ENCODE measurements around the gene LILRB4.
"Not testable (repeated sequence)": the region's sequence is repeated elsewhere in the genome, so short reads cannot be mapped to it uniquely, and the experiment has no call there.

LILRB4 gene

GRCh38 chr19:54650108-54650655, 12.6 kb upstream of the LILRB4 start:
- DNase-seq (ENCODE audit: low spot score) = no peak

GRCh38 chr19:54653181-54653809, 9.5 kb upstream of the LILRB4 start:
- no peak for DNase-seq (ENCODE audit: low spot score)

- DNase-seq (ENCODE audit: low spot score) = no peak
Observed at GRCh38 chr19:54654447-54655321, 8.1 kb upstream of the LILRB4 start.

- no peak for DNase-seq (ENCODE audit: low spot score)
Observed at GRCh38 chr19:54659300-54659699, 3.5 kb upstream of the LILRB4 start.

- DNase-seq (ENCODE audit: low spot score) = no peak
Observed at GRCh38 chr19:54660306-54660705, 2.5 kb upstream of the LILRB4 start.

- DNase-seq (ENCODE audit: low spot score) = no peak
Observed at GRCh38 chr19:54660964-54661363, 1.8 kb upstream of the LILRB4 start.

GRCh38 chr19:54661846-54662481, 821 bp upstream of the LILRB4 start:
- no peak for DNase-seq (ENCODE audit: low spot score)

GRCh38 chr19:54665530-54665929, 2.7 kb downstream of the LILRB4 start:
- no peak for DNase-seq (ENCODE audit: low spot score)

- DNase-seq (ENCODE audit: low spot score) = no peak
Observed at GRCh38 chr19:54667217-54667616, 4.4 kb downstream of the LILRB4 start.

- DNase-seq (ENCODE audit: low spot score) = no peak
Observed at GRCh38 chr19:54668353-54668752, 5.6 kb downstream of the LILRB4 start.

GRCh38 chr19:54670576-54671357, 8.0 kb downstream of the LILRB4 start:
- no peak for DNase-seq (ENCODE audit: low spot score)

GRCh38 chr19:54673222-54673621, 10.4 kb downstream of the LILRB4 start:
- DNase-seq (ENCODE audit: low spot score) = no peak

- no peak for DNase-seq (ENCODE audit: low spot score)
Observed at GRCh38 chr19:54674021-54674617, 11.3 kb downstream of the LILRB4 start.

GRCh38 chr19:54676210-54676834, 13.5 kb downstream of the LILRB4 start:
- not testable (repeated sequence) for DNase-seq (ENCODE audit: low spot score)

- no peak for DNase-seq (ENCODE audit: low spot score)
Observed at GRCh38 chr19:54677217-54677616, 14.4 kb downstream of the LILRB4 start.

- not testable (repeated sequence) for DNase-seq (ENCODE audit: low spot score)
Observed at GRCh38 chr19:54681596-54681995, 18.8 kb downstream of the LILRB4 start.

GRCh38 chr19:54682306-54682856, 19.6 kb downstream of the LILRB4 start:
- DNase-seq (ENCODE audit: low spot score) = no peak

GRCh38 chr19:54684527-54684926, 21.7 kb downstream of the LILRB4 start:
- no peak for DNase-seq (ENCODE audit: low spot score)

GRCh38 chr19:54691582-54692297, 29.0 kb downstream of the LILRB4 start:
- DNase-seq (ENCODE audit: low spot score) = no peak

- DNase-seq (ENCODE audit: low spot score) = no peak
Observed at GRCh38 chr19:54692298-54692615, 29.5 kb downstream of the LILRB4 start.

All from ecto neural progenitor cell (in vitro differentiated cells).